HG02973 (cell line): ENCODE data around the gene DAPK3.
"Not testable (repeated sequence)": the region's sequence is repeated elsewhere in the genome, so short reads cannot be mapped to it uniquely, and the experiment has no call there.

Source experiments
- ATAC-seq: cut with Tn5 transposase; IDR thresholded peaks from one replicate; pipeline ENCODE4 v1.9.1; 2021; ENCODE audit warnings: moderate library complexity; ENCODE audit not compliant: unreplicated experiment

Gene DAPK3

GRCh38 chr19:3970808-3971598, at the start of gene DAPK3:
TSS of gene DAPK3 (minus strand) at chr19:3971099. CDS start at chr19:3969735, 1,364 bp downstream.
- peak; percentile 82 for ATAC-seq

- ATAC-seq: no peak
These were observed 48.7 kb upstream of the DAPK3 start for GRCh38 chr19:4019578-4019977.

- no peak for ATAC-seq
These were observed 48.0 kb upstream of the DAPK3 start for GRCh38 chr19:4018775-4019504.

- no peak for ATAC-seq
These were observed 47.3 kb upstream of the DAPK3 start for GRCh38 chr19:4018140-4018613.

- no peak for ATAC-seq
These were observed 46.2 kb upstream of the DAPK3 start for GRCh38 chr19:4016903-4017638.

GRCh38 chr19:4016486-4016885, 45.6 kb upstream of the DAPK3 start:
- ATAC-seq: no peak

- ATAC-seq: no peak
These were observed 45.0 kb upstream of the DAPK3 start for GRCh38 chr19:4015705-4016402.

GRCh38 chr19:4014541-4015491, 43.9 kb upstream of the DAPK3 start:
- ATAC-seq: no peak

- ATAC-seq: no peak
These were observed 43.1 kb upstream of the DAPK3 start for GRCh38 chr19:4013886-4014540.

- ATAC-seq: no peak
These were observed 42.2 kb upstream of the DAPK3 start for GRCh38 chr19:4012975-4013634.

GRCh38 chr19:4012092-4012974, 41.4 kb upstream of the DAPK3 start:
- no peak for ATAC-seq

GRCh38 chr19:4011430-4011829, 40.5 kb upstream of the DAPK3 start:
- ATAC-seq: not testable (repeated sequence)

GRCh38 chr19:4010808-4011110, 39.9 kb upstream of the DAPK3 start:
- ATAC-seq: no peak

GRCh38 chr19:4009990-4010807, 39.3 kb upstream of the DAPK3 start:
- no peak for ATAC-seq

GRCh38 chr19:4007836-4008539, 37.1 kb upstream of the DAPK3 start:
- ATAC-seq: peak; percentile 1
